ENCODE data around the gene KRTAP22-1. TPM values are rescaled to one million over a fixed set of nuclear protein-coding genes. Genes with fewer than 3 reads are reported as not detected.

KRTAP22-1 gene
- total and polyA plus RNA-seq, 2 of the 8 experiments (the other 6 are each of a cell fraction or from before 2014, with no cell fraction given) = not detected

DNA sequence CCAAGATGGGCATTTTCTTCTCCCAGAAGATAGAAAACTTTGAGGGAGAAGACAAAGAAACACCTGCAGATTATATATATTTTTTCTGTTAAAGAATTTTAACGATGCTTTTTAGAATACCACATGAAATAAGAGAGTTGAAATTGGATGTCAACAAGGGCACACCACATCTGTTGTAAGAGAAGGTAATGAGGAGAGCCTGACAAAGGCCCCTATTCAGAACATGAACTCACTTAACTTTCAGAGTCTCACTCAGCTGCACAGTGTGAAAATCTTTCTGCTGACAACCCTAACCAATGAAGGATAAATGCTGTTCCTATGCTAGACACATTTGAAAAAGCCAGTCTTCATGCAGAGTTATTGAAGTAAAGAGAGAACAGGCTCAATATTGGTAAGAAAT, 18.0 kb upstream of the KRTAP22-1 start (continued):
- TF ChIP-seq PHF8 (conservative IDR thresholded peaks at IDR 0.05; ENCODE audit: low read depth, low read length) (no peak), EP300 (IDR thresholded peaks at IDR 0.05; ENCODE audit: borderline replicate concordance in 1 of 2, low read depth in 2 of 2, low read length in 2 of 2) (no peak)

All from H1 (cell line).